SU-DHL-6 (cell line): ENCODE data around the gene PMFBP1.

Experiments used
- EZH2phosphoT487 ChIP-seq: fragments of 200-600 bp; sonication (generic), shearing (Covaris generic); conservative IDR thresholded peaks from 2 replicates; pipeline ENCODE4 v1.6.1; 2018; ENCODE audit warnings: mild to moderate bottlenecking, antibody characterized with exemption, low read length, moderate library complexity, mixed read lengths
- TF ChIP-seq, protein P1 (sequence below): fragments of 200-600 bp; sonication (generic); IDR thresholded peaks from one replicate; pipeline ENCODE4 v1.5.1; 2017; ENCODE audit warnings: antibody characterized with exemption, mild to moderate bottlenecking, low read length, moderate library complexity; ENCODE audit not compliant: insufficient read depth, poor library complexity, severe bottlenecking

DNA sequence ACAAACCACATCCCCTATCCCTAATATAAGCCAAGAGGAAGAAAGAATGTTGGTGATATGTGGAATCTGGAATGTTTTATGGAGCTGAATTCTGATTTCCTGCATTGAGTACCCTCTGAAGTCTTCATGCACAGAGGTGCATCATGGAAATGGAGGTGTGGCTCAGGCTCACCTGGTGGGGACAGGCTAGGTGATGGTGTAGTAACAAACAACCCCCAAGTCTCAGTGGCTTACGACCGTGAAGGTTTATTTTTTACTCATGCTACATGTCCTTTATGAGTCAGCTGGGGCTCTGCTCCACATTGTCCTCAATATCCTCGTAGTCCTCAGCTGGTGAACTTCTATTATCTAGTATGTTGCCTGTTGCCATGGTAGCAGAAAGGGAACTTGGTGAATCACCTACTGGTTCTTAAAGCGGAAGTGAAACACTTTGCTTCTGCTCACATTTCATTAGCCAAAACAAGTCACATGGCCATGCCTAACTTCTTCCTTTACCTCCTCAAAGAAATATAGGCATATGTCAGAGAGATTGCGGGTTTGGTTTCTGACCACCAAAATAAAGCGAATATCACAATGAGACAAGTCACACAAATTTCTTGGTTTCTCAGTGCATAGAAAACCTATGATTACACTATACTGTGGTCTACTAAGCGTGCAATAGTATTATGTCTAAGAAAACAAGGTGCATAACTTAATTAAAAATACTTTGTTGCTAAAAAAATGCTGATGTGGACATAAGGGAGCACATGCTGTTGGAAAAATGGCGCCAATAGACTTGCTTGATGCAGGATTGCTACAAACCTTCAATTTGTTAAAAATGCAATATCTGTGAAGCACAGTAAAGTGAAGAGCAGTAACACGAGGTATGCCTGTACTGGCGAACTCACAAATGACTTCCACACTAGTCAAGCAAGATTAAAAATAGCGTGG is at the start of gene PMFBP1:
- TF ChIP-seq, protein P1, sequence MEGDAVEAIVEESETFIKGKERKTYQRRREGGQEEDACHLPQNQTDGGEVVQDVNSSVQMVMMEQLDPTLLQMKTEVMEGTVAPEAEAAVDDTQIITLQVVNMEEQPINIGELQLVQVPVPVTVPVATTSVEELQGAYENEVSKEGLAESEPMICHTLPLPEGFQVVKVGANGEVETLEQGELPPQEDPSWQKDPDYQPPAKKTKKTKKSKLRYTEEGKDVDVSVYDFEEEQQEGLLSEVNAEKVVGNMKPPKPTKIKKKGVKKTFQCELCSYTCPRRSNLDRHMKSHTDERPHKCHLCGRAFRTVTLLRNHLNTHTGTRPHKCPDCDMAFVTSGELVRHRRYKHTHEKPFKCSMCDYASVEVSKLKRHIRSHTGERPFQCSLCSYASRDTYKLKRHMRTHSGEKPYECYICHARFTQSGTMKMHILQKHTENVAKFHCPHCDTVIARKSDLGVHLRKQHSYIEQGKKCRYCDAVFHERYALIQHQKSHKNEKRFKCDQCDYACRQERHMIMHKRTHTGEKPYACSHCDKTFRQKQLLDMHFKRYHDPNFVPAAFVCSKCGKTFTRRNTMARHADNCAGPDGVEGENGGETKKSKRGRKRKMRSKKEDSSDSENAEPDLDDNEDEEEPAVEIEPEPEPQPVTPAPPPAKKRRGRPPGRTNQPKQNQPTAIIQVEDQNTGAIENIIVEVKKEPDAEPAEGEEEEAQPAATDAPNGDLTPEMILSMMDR: no peak
- no peak for TF ChIP-seq EZH2phosphoT487
